ENCODE data around the gene REXO4.
"Not testable (repeated sequence)": the region's sequence is repeated elsewhere in the genome, so short reads cannot be mapped to it uniquely, and the experiment has no call there.

Gene REXO4

GRCh38 chr9:133390713-133391112 is 27.1 kb downstream of the REXO4 start:
- in situ Hi-C loops (cut with MboI; ENCODE audit: low sequenced_read_pairs): no loop called here

- in situ Hi-C loops (cut with MboI; ENCODE audit: low sequenced_read_pairs): no loop called here
Measured at GRCh38 chr9:133389562-133389961, 28.2 kb downstream of the REXO4 start.

GRCh38 chr9:133389025-133389557 is 28.7 kb downstream of the REXO4 start:
- in situ Hi-C loops (cut with MboI; ENCODE audit: low sequenced_read_pairs): no loop called here

- in situ Hi-C loops (cut with MboI; ENCODE audit: low sequenced_read_pairs): no loop called here
Measured at GRCh38 chr9:133387680-133388079, 30.1 kb downstream of the REXO4 start.

GRCh38 chr9:133386338-133386737 is 31.5 kb downstream of the REXO4 start:
- in situ Hi-C loops (cut with MboI; ENCODE audit: low sequenced_read_pairs): no loop called here

GRCh38 chr9:133385452-133385851 is 32.4 kb downstream of the REXO4 start:
- in situ Hi-C loops (cut with MboI; ENCODE audit: low sequenced_read_pairs): no loop called here

- in situ Hi-C loops (cut with MboI; ENCODE audit: low sequenced_read_pairs): no loop called here
Measured at GRCh38 chr9:133384736-133385321, 33.0 kb downstream of the REXO4 start.

- in situ Hi-C loops (cut with MboI; ENCODE audit: low sequenced_read_pairs): no loop called here
Measured at GRCh38 chr9:133383438-133383837, 34.4 kb downstream of the REXO4 start.

- in situ Hi-C loops (cut with MboI; ENCODE audit: low sequenced_read_pairs): no loop called here
Measured at GRCh38 chr9:133382507-133383141, 35.2 kb downstream of the REXO4 start.

GRCh38 chr9:133380734-133381133 is 37.1 kb downstream of the REXO4 start:
- in situ Hi-C loops (cut with MboI; ENCODE audit: low sequenced_read_pairs): no loop called here

- in situ Hi-C loops (cut with MboI; ENCODE audit: low sequenced_read_pairs): no loop called here
Measured at GRCh38 chr9:133379153-133380086, 38.4 kb downstream of the REXO4 start.

GRCh38 chr9:133378408-133378962 is 39.3 kb downstream of the REXO4 start:
- in situ Hi-C loops (cut with MboI; ENCODE audit: low sequenced_read_pairs): no loop called here

GRCh38 chr9:133377721-133378216 is 40.0 kb downstream of the REXO4 start:
- in situ Hi-C loops (cut with MboI; ENCODE audit: low sequenced_read_pairs): no loop called here

- in situ Hi-C loops (cut with MboI; ENCODE audit: low sequenced_read_pairs): not testable (repeated sequence)
Measured at GRCh38 chr9:133377280-133377679, 40.5 kb downstream of the REXO4 start.

GRCh38 chr9:133375724-133376654 is 41.8 kb downstream of the REXO4 start, which contains the start of the genes STKLD1 and SURF4:
STKLD1 (plus strand) TSS chr9:133376366; CDS start chr9:133376474, 108 bp downstream.
SURF4 (minus strand) TSS chr9:133376060; CDS start chr9:133375969, 91 bp downstream.
- in situ Hi-C loops (cut with MboI; ENCODE audit: low sequenced_read_pairs): no loop called here

- in situ Hi-C loops (cut with MboI; ENCODE audit: low sequenced_read_pairs): no loop called here
Measured at GRCh38 chr9:133375116-133375723, 42.6 kb downstream of the REXO4 start.

- in situ Hi-C loops (cut with MboI; ENCODE audit: low sequenced_read_pairs): no loop called here
Measured at GRCh38 chr9:133374612-133375115, 43.1 kb downstream of the REXO4 start.

GRCh38 chr9:133372144-133372543 is 45.7 kb downstream of the REXO4 start:
- in situ Hi-C loops (cut with MboI; ENCODE audit: low sequenced_read_pairs): no loop called here

- in situ Hi-C loops (cut with MboI; ENCODE audit: low sequenced_read_pairs): no loop called here
Measured at GRCh38 chr9:133371261-133371711, 46.5 kb downstream of the REXO4 start.

All from HL-60/S4 (cell line).